ENCODE data around the gene UPB1.

The UPB1 gene

GRCh38 chr22:24543679-24544243 lies 48.6 kb downstream of the UPB1 start:
- H3K79me2 ChIP-seq (ENCODE audit: low read length): peaks cover 23% of the 10 kb centered on the region
- H3K27ac ChIP-seq (ENCODE audit: low read length): no peak overlapping the region
- no peaks in the 10 kb centered on the region for H3K27me3 ChIP-seq (replicated peaks; ENCODE audit: insufficient read depth, low read length)
- H3K4me1 ChIP-seq (ENCODE audit: low read length): no peaks in the 10 kb centered on the region
- H3K9me3 ChIP-seq (replicated peaks; ENCODE audit: insufficient read depth, low read length): no peaks in the 10 kb centered on the region
- H3K4me2 ChIP-seq (ENCODE audit: low read depth, low read length): no peak overlapping the region
- TF ChIP-seq EZH2phosphoT487 (IDR thresholded peaks at IDR 0.05; ENCODE audit: low read length): no peak
- no peak for TF ChIP-seq CTCF (IDR thresholded peaks at IDR 0.05; ENCODE audit: low read length)
- no peak for TF ChIP-seq EZH2 (optimal IDR thresholded peaks at IDR 0.05; ENCODE audit: low read depth, low read length)
- DNase-seq: no peak
- H3K4me3 ChIP-seq (ENCODE audit: low read length): no peak overlapping the region
- no peak overlapping the region for H3K9ac ChIP-seq (ENCODE audit: low read length)
- H3K9me2 ChIP-seq (replicated peaks; ENCODE audit: insufficient read depth, low read length): no peaks in the 10 kb centered on the region
- H4K20me1 ChIP-seq (ENCODE audit: insufficient read depth, low read length): no peaks in the 10 kb centered on the region
- H3F3A ChIP-seq (ENCODE audit: insufficient read depth, low read length): no peaks in the 10 kb centered on the region
- H2AFZ ChIP-seq (ENCODE audit: low read length): no peak overlapping the region
- H3K36me3 ChIP-seq (replicated peaks; ENCODE audit: insufficient read depth, low read length): peaks cover 14% of the 10 kb centered on the region; the same call in 1 of the 2 replicates

- H3K36me3 ChIP-seq (replicated peaks; ENCODE audit: insufficient read depth, low read length): 0 out of 2 replicates have a peak, but pooled peaks cover 4% of the 10 kb centered on the region
- TF ChIP-seq EZH2 (optimal IDR thresholded peaks at IDR 0.05; ENCODE audit: low read depth, low read length) (no peak), CTCF (IDR thresholded peaks at IDR 0.05; ENCODE audit: low read length) (no peak), EZH2phosphoT487 (IDR thresholded peaks at IDR 0.05; ENCODE audit: low read length) (no peak)
- H3K27ac ChIP-seq (ENCODE audit: low read length): no peak overlapping the region
- H3F3A ChIP-seq (ENCODE audit: insufficient read depth, low read length): no peaks in the 10 kb centered on the region
- peaks cover 74% of the 10 kb centered on the region for H3K79me2 ChIP-seq (ENCODE audit: low read length)
- H4K20me1 ChIP-seq (ENCODE audit: insufficient read depth, low read length): no peaks in the 10 kb centered on the region
- no peaks in the 10 kb centered on the region for H3K9me2 ChIP-seq (replicated peaks; ENCODE audit: insufficient read depth, low read length)
- H3K27me3 ChIP-seq (replicated peaks; ENCODE audit: insufficient read depth, low read length): no peaks in the 10 kb centered on the region
- H3K9ac ChIP-seq (ENCODE audit: low read length): no peak overlapping the region
- no peak overlapping the region for H2AFZ ChIP-seq (ENCODE audit: low read length)
- no peak for DNase-seq
- H3K4me3 ChIP-seq (ENCODE audit: low read length): no peak overlapping the region
- no peak overlapping the region for H3K4me2 ChIP-seq (ENCODE audit: low read depth, low read length)
- H3K4me1 ChIP-seq (ENCODE audit: low read length): peaks cover 8% of the 10 kb centered on the region
- H3K9me3 ChIP-seq (replicated peaks; ENCODE audit: insufficient read depth, low read length): no peaks in the 10 kb centered on the region
These were observed 53.7 kb downstream of the UPB1 start for GRCh38 chr22:24548812-24549211.

GRCh38 chr22:24550028-24550901 lies 55.1 kb downstream of the UPB1 start:
- no peak overlapping the region for H3K27ac ChIP-seq (ENCODE audit: low read length)
- no peaks in the 10 kb centered on the region for H3F3A ChIP-seq (ENCODE audit: insufficient read depth, low read length)
- peaks cover 82% of the 10 kb centered on the region for H3K79me2 ChIP-seq (ENCODE audit: low read length)

More at GRCh38 chr22:24550028-24550901, 55.1 kb downstream of the UPB1 start:
- Histone ChIP-seq H3K9me3 (replicated peaks; ENCODE audit: insufficient read depth, low read length) (no peaks in the 10 kb centered on the region), H4K20me1 (ENCODE audit: insufficient read depth, low read length) (no peaks in the 10 kb centered on the region), H3K9me2 (replicated peaks; ENCODE audit: insufficient read depth, low read length) (no peaks in the 10 kb centered on the region), H2AFZ (ENCODE audit: low read length) (no peak overlapping the region), H3K9ac (ENCODE audit: low read length) (no peak overlapping the region), H3K4me1 (ENCODE audit: low read length) (peaks cover 8% of the 10 kb centered on the region), H3K36me3 (replicated peaks; ENCODE audit: insufficient read depth, low read length) (0 out of 2 replicates have a peak, but pooled peaks cover 4% of the 10 kb centered on the region), H3K4me2 (ENCODE audit: low read depth, low read length) (no peak overlapping the region), H3K27me3 (replicated peaks; ENCODE audit: insufficient read depth, low read length) (no peaks in the 10 kb centered on the region), H3K4me3 (ENCODE audit: low read length) (no peak overlapping the region)
- no peak for DNase-seq
- TF ChIP-seq EZH2phosphoT487 (IDR thresholded peaks at IDR 0.05; ENCODE audit: low read length): no peak
- TF ChIP-seq EZH2 (optimal IDR thresholded peaks at IDR 0.05; ENCODE audit: low read depth, low read length): no peak
- no peak for TF ChIP-seq CTCF (IDR thresholded peaks at IDR 0.05; ENCODE audit: low read length)
